DND-41 (cell line): ENCODE measurements around the gene ACOXL.

Experiments used
- EZH2 ChIP-seq: IDR thresholded peaks from 3 replicates; pipeline ENCODE4 v1.6.1; 2012; ENCODE audit warnings: borderline replicate concordance, low read depth, mild to moderate bottlenecking, moderate library complexity, low read length, inconsistent platforms; ENCODE audit not compliant: severe bottlenecking
- TF ChIP-seq, protein P1 (sequence below): IDR thresholded peaks from 2 replicates; pipeline ENCODE4 v1.5.1; 2012; ENCODE audit warnings: borderline replicate concordance, low read length, moderate library complexity, mild to moderate bottlenecking; ENCODE audit not compliant: poor library complexity, severe bottlenecking; ENCODE audit errors: extremely low read depth

DNA sequence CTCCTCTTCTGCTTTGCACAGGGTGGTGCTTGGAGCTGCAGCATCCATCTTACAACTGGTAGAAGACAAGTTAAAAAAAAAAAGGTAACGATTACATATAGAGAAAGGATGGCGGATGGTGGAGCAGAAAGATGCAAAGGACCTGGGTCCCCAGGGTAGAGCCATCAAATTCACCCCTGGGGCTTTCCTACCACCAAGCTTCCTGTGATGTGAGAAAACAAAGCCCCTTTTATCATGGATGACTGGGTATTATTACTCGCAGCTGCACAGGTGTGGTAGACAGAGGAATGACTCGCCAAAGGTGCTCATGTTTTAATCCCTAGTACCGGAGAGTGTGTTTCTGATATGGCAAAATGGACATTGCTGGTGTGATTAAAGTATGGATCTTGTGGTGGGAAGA is 1.3 kb upstream of the ACOXL start:
- TF ChIP-seq, protein P1, sequence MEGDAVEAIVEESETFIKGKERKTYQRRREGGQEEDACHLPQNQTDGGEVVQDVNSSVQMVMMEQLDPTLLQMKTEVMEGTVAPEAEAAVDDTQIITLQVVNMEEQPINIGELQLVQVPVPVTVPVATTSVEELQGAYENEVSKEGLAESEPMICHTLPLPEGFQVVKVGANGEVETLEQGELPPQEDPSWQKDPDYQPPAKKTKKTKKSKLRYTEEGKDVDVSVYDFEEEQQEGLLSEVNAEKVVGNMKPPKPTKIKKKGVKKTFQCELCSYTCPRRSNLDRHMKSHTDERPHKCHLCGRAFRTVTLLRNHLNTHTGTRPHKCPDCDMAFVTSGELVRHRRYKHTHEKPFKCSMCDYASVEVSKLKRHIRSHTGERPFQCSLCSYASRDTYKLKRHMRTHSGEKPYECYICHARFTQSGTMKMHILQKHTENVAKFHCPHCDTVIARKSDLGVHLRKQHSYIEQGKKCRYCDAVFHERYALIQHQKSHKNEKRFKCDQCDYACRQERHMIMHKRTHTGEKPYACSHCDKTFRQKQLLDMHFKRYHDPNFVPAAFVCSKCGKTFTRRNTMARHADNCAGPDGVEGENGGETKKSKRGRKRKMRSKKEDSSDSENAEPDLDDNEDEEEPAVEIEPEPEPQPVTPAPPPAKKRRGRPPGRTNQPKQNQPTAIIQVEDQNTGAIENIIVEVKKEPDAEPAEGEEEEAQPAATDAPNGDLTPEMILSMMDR: no peak
- no peak for TF ChIP-seq EZH2
